ENCODE data around the gene PLCL2.

GRCh38 chr3:16898595-16899395, 14.0 kb downstream of the PLCL2 start:
- no peak for TF ChIP-seq CHD1 (IDR thresholded peaks at IDR 0.05; ENCODE audit: low read depth, low read length)
- TF ChIP-seq SRF (IDR thresholded peaks at IDR 0.05; ENCODE audit: low read depth in 2 of 2, low read length in 2 of 2), result no peak
- TF ChIP-seq EZH2 (IDR thresholded peaks at IDR 0.05; ENCODE audit: borderline replicate concordance, control insufficient read depth, low read depth, low read length), result no peak
- no peak for TF ChIP-seq POLR2A (IDR thresholded peaks at IDR 0.05; ENCODE audit: low read depth, low read length)
- TF ChIP-seq SPI1 (IDR thresholded peaks at IDR 0.05; ENCODE audit: borderline replicate concordance, insufficient read depth, low read depth, low read length), result no peak
- no peak for TF ChIP-seq PBX3 (IDR thresholded peaks at IDR 0.05; ENCODE audit: insufficient replicate concordance, low read depth, low read length)
- no peak for TF ChIP-seq IKZF1 (conservative IDR thresholded peaks at IDR 0.05)
- TF ChIP-seq REST (IDR thresholded peaks at IDR 0.05; ENCODE audit: low read depth, low read length), result no peak
- no peak for TF ChIP-seq SP1 (IDR thresholded peaks at IDR 0.05; ENCODE audit: low read depth, low read length)

Measured in GM12878 (cell line).